Panc1 (cell line): ENCODE results near the gene C6orf118.

ENCODE experiments used
- POLR2AphosphoS5 ChIP-seq: IDR thresholded peaks from 2 replicates; pipeline ENCODE4 v1.6.1; 2012; ENCODE audit warnings: mild to moderate bottlenecking, low read depth, low read length, moderate library complexity
- TCF7L2 ChIP-seq: IDR thresholded peaks from 2 replicates; pipeline ENCODE4 v1.6.1; 2011; ENCODE audit warnings: mild to moderate bottlenecking, low read depth, low read length, inconsistent platforms
- TF ChIP-seq, protein P1 (sequence below): fragments of 450-650 bp; IDR thresholded peaks from 2 replicates; pipeline ENCODE4 v1.5.1; 2017; ENCODE audit warnings: mild to moderate bottlenecking

DNA sequence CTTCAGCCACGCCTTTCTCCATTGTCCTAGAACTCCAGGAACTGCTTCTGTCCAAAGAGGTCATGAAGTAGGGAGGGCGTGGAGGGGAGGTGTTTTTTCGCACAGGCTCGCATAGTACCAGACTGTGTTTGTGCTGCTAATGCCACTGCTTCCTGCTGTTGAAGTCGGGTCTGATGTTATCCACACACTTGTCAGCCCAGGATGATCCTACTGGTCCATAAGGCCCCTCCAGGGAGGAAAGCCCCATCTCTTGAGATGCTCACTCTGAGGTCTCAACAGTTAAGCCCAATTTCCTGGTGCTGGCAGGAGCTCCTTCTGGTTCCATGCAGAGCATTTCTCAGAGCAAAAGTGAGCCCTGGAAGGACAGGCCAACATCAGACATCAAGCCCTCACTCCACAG is 65.6 kb downstream of the C6orf118 start:
- TF ChIP-seq, protein P1, sequence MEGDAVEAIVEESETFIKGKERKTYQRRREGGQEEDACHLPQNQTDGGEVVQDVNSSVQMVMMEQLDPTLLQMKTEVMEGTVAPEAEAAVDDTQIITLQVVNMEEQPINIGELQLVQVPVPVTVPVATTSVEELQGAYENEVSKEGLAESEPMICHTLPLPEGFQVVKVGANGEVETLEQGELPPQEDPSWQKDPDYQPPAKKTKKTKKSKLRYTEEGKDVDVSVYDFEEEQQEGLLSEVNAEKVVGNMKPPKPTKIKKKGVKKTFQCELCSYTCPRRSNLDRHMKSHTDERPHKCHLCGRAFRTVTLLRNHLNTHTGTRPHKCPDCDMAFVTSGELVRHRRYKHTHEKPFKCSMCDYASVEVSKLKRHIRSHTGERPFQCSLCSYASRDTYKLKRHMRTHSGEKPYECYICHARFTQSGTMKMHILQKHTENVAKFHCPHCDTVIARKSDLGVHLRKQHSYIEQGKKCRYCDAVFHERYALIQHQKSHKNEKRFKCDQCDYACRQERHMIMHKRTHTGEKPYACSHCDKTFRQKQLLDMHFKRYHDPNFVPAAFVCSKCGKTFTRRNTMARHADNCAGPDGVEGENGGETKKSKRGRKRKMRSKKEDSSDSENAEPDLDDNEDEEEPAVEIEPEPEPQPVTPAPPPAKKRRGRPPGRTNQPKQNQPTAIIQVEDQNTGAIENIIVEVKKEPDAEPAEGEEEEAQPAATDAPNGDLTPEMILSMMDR = no peak
- TF ChIP-seq TCF7L2 (no peak), POLR2AphosphoS5 (no peak)
